ENCODE data around the gene IMPACT. TPM values are rescaled to one million over a fixed set of nuclear protein-coding genes. Genes with fewer than 3 reads are reported as not detected.

The IMPACT gene
- total RNA-seq, 4 donors from 2014 or later = 10.0 to 38.5 (median 20.1) TPM

- WGBS, 2 donors = 68 to 80% methylated on average over 5 of the region's 5 CpGs
- no peak for DNase-seq
- peaks cover 0 to 9% (median 0%) of the 10 kb centered on the region in 3 donors for H3K4me1 ChIP-seq
- no peaks in the 10 kb centered on the region for H3K27me3 ChIP-seq
- no peaks in the 10 kb centered on the region for H3K36me3 ChIP-seq
- no peak overlapping the region for H3K4me3 ChIP-seq
- intact Hi-C loops (cut with DNase I) = no loop called here
- no peak overlapping the region for H3K27ac ChIP-seq
- no peak for TF ChIP-seq CTCF (IDR thresholded peaks at IDR 0.05)
- no peak for TF ChIP-seq POLR2A (IDR thresholded peaks at IDR 0.05)
- no peaks in the 10 kb centered on the region for H3K9me3 ChIP-seq
Measured at GRCh38 chr18:24472591-24472990, 46.1 kb downstream of the IMPACT start.

- peaks cover 0 to 9% (median 0%) of the 10 kb centered on the region in 3 donors for H3K4me1 ChIP-seq
- no peak for DNase-seq
- no peaks in the 10 kb centered on the region for H3K27me3 ChIP-seq
- no peak overlapping the region for H3K4me3 ChIP-seq
- H3K9me3 ChIP-seq = no peaks in the 10 kb centered on the region
- H3K36me3 ChIP-seq = no peaks in the 10 kb centered on the region
- TF ChIP-seq CTCF (IDR thresholded peaks at IDR 0.05) (no peak), POLR2A (IDR thresholded peaks at IDR 0.05) (no peak)
- H3K27ac ChIP-seq = no peak overlapping the region
- WGBS, 2 donors = 65 to 81% methylated on average over 2 of the region's 2 CpGs
- intact Hi-C loops (cut with DNase I) = no loop called here
Measured at GRCh38 chr18:24474406-24474805, 47.9 kb downstream of the IMPACT start.

- Histone ChIP-seq H3K9me3 (no peaks in the 10 kb centered on the region), H3K4me1 (no peaks in the 10 kb centered on the region), H3K27ac (no peak overlapping the region), H3K4me3 (no peak overlapping the region), H3K27me3 (no peaks in the 10 kb centered on the region), H3K36me3 (no peaks in the 10 kb centered on the region)
- 75 to 77% methylated on average over 6 of the region's 6 CpGs for WGBS, 2 donors
- TF ChIP-seq POLR2A (IDR thresholded peaks at IDR 0.05) (no peak), CTCF (IDR thresholded peaks at IDR 0.05) (no peak)
- intact Hi-C loops (cut with DNase I) = no loop called here
- no peak for DNase-seq
Measured at GRCh38 chr18:24475926-24476589, 49.6 kb downstream of the IMPACT start.

- Histone ChIP-seq H3K4me1 (no peaks in the 10 kb centered on the region), H3K27ac (no peak overlapping the region), H3K36me3 (no peaks in the 10 kb centered on the region), H3K4me3 (no peak overlapping the region), H3K9me3 (no peaks in the 10 kb centered on the region), H3K27me3 (no peaks in the 10 kb centered on the region)
- TF ChIP-seq POLR2A (IDR thresholded peaks at IDR 0.05) (no peak), CTCF (IDR thresholded peaks at IDR 0.05) (no peak)
- DNase-seq = no peak
- WGBS, 2 donors = 88 to 89% methylated on average over 7 of the region's 7 CpGs
- intact Hi-C loops (cut with DNase I) = no loop called here
Measured at GRCh38 chr18:24479371-24479770, 52.9 kb downstream of the IMPACT start.

- intact Hi-C loops (cut with DNase I) = no loop called here
- 84 to 91% methylated on average over 5 of the region's 5 CpGs for WGBS, 2 donors
Measured at GRCh38 chr18:24482821-24483220, 56.4 kb downstream of the IMPACT start.

More at GRCh38 chr18:24482821-24483220, 56.4 kb downstream of the IMPACT start:
- Histone ChIP-seq H3K36me3 (no peaks in the 10 kb centered on the region), H3K4me3 (no peak overlapping the region), H3K27ac (no peak overlapping the region), H3K27me3 (peaks cover 0 to 8% (median 0%) of the 10 kb centered on the region in 4 donors), H3K9me3 (no peaks in the 10 kb centered on the region), H3K4me1 (peaks cover 0 to 5% (median 0%) of the 10 kb centered on the region in 3 donors)
- no peak for TF ChIP-seq POLR2A (IDR thresholded peaks at IDR 0.05)
- TF ChIP-seq CTCF (IDR thresholded peaks at IDR 0.05) = no peak
- DNase-seq = no peak

Measured in esophagus squamous epithelium (tissue), 5 donors.